Ovary (tissue), 3 donors: Measurements from ENCODE around the gene THUMPD3.

ENCODE experiments used
- CTCF ChIP-seq, 3 donors: fragments of 450-650 bp in 2 of 3; fragments of 200-600 bp in 1 of 3; IDR thresholded peaks; one replicate each; pipeline versions ENCODE4 v1.5.1 to v1.8.0; 2016 to 2022; ENCODE audit warnings: antibody characterized with exemption in 3 of 3, mild to moderate bottlenecking in 1 of 3
- EP300 ChIP-seq: sonication (generic); formaldehyde crosslinking; IDR thresholded peaks from one replicate; pipeline ENCODE4 v1.6.1; 2017; ENCODE audit warnings: antibody characterized with exemption
- POLR2A ChIP-seq: fragments of 450-650 bp; IDR thresholded peaks from one replicate; pipeline ENCODE4 v1.6.1; 2017; ENCODE audit warnings: antibody characterized with exemption, mild to moderate bottlenecking, moderate library complexity
- donor health status: DM: no; HTN: no; CAD: no.

- TF ChIP-seq CTCF (IDR thresholded peaks at IDR 0.05) = no peak
- TF ChIP-seq POLR2A = no peak
- TF ChIP-seq EP300 = no peak
These were observed 16.5 kb downstream of the THUMPD3 start for GRCh38 chr3:9379327-9379726.
